ENCODE results near the gene ZNF263.

Gene ZNF263

DNA sequence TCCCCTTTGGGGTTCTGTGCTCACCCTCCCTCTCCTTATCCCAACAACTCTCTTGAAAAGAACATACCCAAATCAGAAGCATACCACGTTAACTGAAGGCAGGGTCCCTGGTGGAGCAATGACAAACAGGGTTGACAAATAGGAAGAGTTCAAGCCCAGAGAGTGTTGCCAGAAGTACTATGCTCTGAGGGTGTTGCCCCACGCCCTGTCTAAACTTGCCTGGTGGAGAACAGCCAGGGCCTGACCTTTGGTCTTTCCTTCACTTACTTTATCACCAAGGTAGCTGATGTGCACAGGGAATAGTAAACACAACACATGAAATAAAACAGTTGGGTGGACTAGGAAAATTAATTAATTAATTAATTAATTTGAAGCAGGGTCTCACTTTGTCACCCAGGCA lies 45.4 kb downstream of the ZNF263 start:
- no peak for DNase-seq
